Esophagus muscularis mucosa (tissue), 4 donors: ENCODE data around the gene SAMD14.

Experiments used
- EP300 ChIP-seq: sonication (generic); formaldehyde crosslinking; IDR thresholded peaks from one replicate; pipeline ENCODE4 v1.6.1; 2017; ENCODE audit warnings: antibody characterized with exemption
- POLR2A ChIP-seq: fragments of 450-650 bp; IDR thresholded peaks from one replicate; pipeline ENCODE4 v1.6.1; 2017; ENCODE audit warnings: antibody characterized with exemption, moderate library complexity, mild to moderate bottlenecking, low read depth
- TF ChIP-seq, protein P1 (sequence below), 3 experiments: fragments of 200-600 bp in 2 of 3; fragments of 450-650 bp in 1 of 3; sonication (generic) in 2 of 3; IDR thresholded peaks; one replicate each; pipeline ENCODE4 v1.5.1; 2017 to 2019; ENCODE audit warnings: antibody characterized with exemption in 3 of 3, mild to moderate bottlenecking in 2 of 3, moderate library complexity in 1 of 3

DNA sequence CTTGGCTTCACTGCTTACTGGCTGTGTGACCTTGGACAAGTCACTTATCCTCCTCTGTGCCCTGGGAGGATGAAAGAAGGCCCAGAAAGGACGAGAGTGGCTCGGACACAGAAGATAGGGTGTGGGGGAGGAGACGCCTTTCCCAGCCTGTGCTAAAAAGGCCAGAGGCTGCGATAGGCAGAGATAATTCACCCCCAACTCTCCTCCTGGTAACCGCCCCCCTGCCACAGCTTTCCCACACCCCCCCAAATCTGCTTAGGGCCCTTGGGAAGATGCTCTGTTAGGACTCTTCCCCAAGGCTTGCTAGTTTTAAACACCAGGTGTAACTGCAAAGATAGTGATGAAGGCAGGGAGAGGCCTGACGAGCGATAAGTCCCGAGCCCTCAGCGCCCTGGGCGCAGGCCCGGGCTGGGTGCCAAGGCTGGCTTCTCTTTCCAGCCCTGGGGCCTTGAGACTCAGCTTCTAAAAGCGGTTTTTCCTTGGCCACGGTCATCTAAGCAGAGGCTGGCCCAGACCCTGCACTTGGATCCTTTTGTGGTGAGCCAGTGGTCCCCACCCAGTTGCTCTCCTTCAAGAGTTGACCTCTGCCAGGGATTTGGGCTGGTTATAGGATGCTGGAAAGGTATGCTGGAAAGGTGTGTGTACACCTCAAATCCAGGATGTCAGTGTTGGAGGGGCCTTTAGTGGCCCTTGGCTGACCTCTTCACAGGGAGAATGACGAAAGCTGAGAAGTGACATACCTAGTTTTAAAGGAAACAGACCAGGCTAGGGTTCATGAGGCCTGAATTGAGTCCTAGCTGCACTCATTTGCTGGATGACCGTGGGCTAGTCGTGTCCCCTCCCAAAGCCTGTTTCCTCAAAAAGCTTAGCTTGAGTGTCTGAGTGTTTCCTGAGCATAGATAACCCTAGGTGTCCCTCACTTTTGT, 24.0 kb upstream of the SAMD14 start:
- no peak for TF ChIP-seq EP300
- TF ChIP-seq, protein P1, sequence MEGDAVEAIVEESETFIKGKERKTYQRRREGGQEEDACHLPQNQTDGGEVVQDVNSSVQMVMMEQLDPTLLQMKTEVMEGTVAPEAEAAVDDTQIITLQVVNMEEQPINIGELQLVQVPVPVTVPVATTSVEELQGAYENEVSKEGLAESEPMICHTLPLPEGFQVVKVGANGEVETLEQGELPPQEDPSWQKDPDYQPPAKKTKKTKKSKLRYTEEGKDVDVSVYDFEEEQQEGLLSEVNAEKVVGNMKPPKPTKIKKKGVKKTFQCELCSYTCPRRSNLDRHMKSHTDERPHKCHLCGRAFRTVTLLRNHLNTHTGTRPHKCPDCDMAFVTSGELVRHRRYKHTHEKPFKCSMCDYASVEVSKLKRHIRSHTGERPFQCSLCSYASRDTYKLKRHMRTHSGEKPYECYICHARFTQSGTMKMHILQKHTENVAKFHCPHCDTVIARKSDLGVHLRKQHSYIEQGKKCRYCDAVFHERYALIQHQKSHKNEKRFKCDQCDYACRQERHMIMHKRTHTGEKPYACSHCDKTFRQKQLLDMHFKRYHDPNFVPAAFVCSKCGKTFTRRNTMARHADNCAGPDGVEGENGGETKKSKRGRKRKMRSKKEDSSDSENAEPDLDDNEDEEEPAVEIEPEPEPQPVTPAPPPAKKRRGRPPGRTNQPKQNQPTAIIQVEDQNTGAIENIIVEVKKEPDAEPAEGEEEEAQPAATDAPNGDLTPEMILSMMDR (IDR thresholded peaks at IDR 0.05) = no peak
- TF ChIP-seq POLR2A = no peak
